Gastrocnemius medialis (tissue), 4 donors: ENCODE measurements around the gene HDAC4. TPM values are rescaled to one million over a fixed set of nuclear protein-coding genes. Genes with fewer than 3 reads are reported as not detected.
A peak's percentile ranks its signal among the peaks of the same experiment; 100 is the strongest.
"Not testable (repeated sequence)": the region's sequence is repeated elsewhere in the genome, so short reads cannot be mapped to it uniquely, and the experiment has no call there.

Experiments used
- ATAC-seq, 2 donors: fragments of 150-250 bp; one replicate each; pipeline ENCODE4 v1.9.1; 2016
- DNase-seq, 2 donors: peaks; one replicate each; pipeline ENCODE4 v3.0.0-alpha.2; 2019
- H3K27ac ChIP-seq, 4 donors: fragments of 200-600 bp; sonication (generic); 1 replicate in 1 of 4; 2 replicates in 3 of 4; pipeline ENCODE4 v1.5.1; 2016 to 2018; ENCODE audit warnings: mild to moderate bottlenecking in 2 of 4, moderate library complexity in 1 of 4
- H3K27me3 ChIP-seq, 3 donors: fragments of 200-600 bp; sonication (generic) in 2 of 3; 1 replicate in 1 of 3; 2 replicates in 2 of 3; pipeline versions ENCODE4 v1.5.1 to v1.6.0; 2016 to 2019; ENCODE audit warnings: mild to moderate bottlenecking in 1 of 3, moderate library complexity in 1 of 3
- H3K36me3 ChIP-seq, 2 donors: fragments of 200-600 bp; sonication (generic) in 1 of 2; one replicate each; pipeline ENCODE4 v1.5.1; 2017 to 2018
- H3K4me1 ChIP-seq, 2 donors: fragments of 200-600 bp; sonication (generic) in 1 of 2; one replicate each; pipeline ENCODE4 v1.5.1; 2016 to 2017; ENCODE audit warnings: mild to moderate bottlenecking in 2 of 2
- H3K4me3 ChIP-seq, 4 donors: fragments of 200-600 bp; sonication (generic) in 3 of 4; 1 replicate in 1 of 4; 2 replicates in 3 of 4; pipeline ENCODE4 v1.5.1; 2016 to 2019; ENCODE audit warnings: mild to moderate bottlenecking in 2 of 4
- H3K9me3 ChIP-seq, 3 donors: fragments of 200-600 bp; sonication (generic) in 2 of 3; 1 replicate in 1 of 3; 2 replicates in 2 of 3; pipeline ENCODE4 v1.5.1; 2016 to 2019
- CTCF ChIP-seq, 5 experiments: fragments of 450-650 bp in 3 of 5; fragments of 200-600 bp in 2 of 5; sonication (generic) in 2 of 5; IDR thresholded peaks in 4 of 5; conservative IDR thresholded peaks in 1 of 5; 1 replicate in 4 of 5; 2 replicates in 1 of 5; pipeline ENCODE4 v1.5.1; 2016 to 2019; ENCODE audit warnings: antibody characterized with exemption in 5 of 5, mild to moderate bottlenecking in 3 of 5, moderate library complexity in 3 of 5
- POLR2A ChIP-seq, 2 donors: fragments of 450-650 bp; IDR thresholded peaks; one replicate each; pipeline ENCODE4 v1.6.1; 2017; ENCODE audit warnings: antibody characterized with exemption in 2 of 2, mild to moderate bottlenecking in 2 of 2, moderate library complexity in 2 of 2
- in situ Hi-C, 4 donors: fragments of 200-750 bp; cut with MboI; loops; one replicate each; pipeline versions ENCODE4 v1.15.0 to v1.8.0; 2017; ENCODE audit warnings: low sequenced_read_pairs in 4 of 4
- intact Hi-C: fragments of 100-400 bp; cut with DNase I; formaldehyde crosslinking; loops from one replicate; pipeline ENCODE4 v1.15.1; 2023; ENCODE audit warnings: low total_unique reads
- total RNA-seq, 4 donors: library from RNA; depleted of rRNA; stranded (reverse); fragments of >200 nt; gene quantifications; one replicate each; pipeline versions ENCODE4 v1.1.0 to v1.2.3, GENCODE V29; 2016

The HDAC4 gene
- total RNA-seq, 4 donors from 2014 or later: 23.6 to 257 (median 119) TPM

- intact Hi-C loops: no loop called here
Observed at GRCh38 chr2:239179851-239180371, 220.9 kb downstream of the HDAC4 start.

GRCh38 chr2:239178954-239179353 lies 221.9 kb downstream of the HDAC4 start:
- intact Hi-C loops: no loop called here
- peak in 1 of 2 donors; percentile 7 for DNase-seq

More at GRCh38 chr2:239179851-239180371, 220.9 kb downstream of the HDAC4 start:
- no peaks in the 10 kb centered on the region for H3K9me3 ChIP-seq
- H3K36me3 ChIP-seq: peaks cover 0 to 52% of the 10 kb centered on the region in 2 donors
- DNase-seq: peak in 1 of 2 donors; percentile 14
- in situ Hi-C loops: no loop called here
- H3K4me1 ChIP-seq: no peaks in the 10 kb centered on the region
- TF ChIP-seq POLR2A (IDR thresholded peaks at IDR 0.05) (no peak), CTCF (IDR thresholded peaks at IDR 0.05 in 4 of 5, conservative IDR thresholded peaks at IDR 0.05 in 1 of 5) (no peak)
- ATAC-seq: no peak
- no peak overlapping the region for H3K4me3 ChIP-seq
- no peak overlapping the region for H3K27ac ChIP-seq
- H3K27me3 ChIP-seq: no peaks in the 10 kb centered on the region

GRCh38 chr2:239178484-239178883 lies 222.3 kb downstream of the HDAC4 start:
- no peak for DNase-seq
- no peak for ATAC-seq

More at GRCh38 chr2:239178954-239179353, 221.9 kb downstream of the HDAC4 start:
- in situ Hi-C loops: no loop called here
- Histone ChIP-seq H3K27ac (no peak overlapping the region), H3K9me3 (no peaks in the 10 kb centered on the region), H3K27me3 (no peaks in the 10 kb centered on the region), H3K36me3 (peaks cover 0 to 62% of the 10 kb centered on the region in 2 donors), H3K4me3 (no peak overlapping the region), H3K4me1 (no peaks in the 10 kb centered on the region)
- no peak for ATAC-seq
- no peak for TF ChIP-seq CTCF (IDR thresholded peaks at IDR 0.05 in 4 of 5, conservative IDR thresholded peaks at IDR 0.05 in 1 of 5)
- TF ChIP-seq POLR2A (IDR thresholded peaks at IDR 0.05): no peak

GRCh38 chr2:239177908-239178307 lies 222.9 kb downstream of the HDAC4 start:
- Histone ChIP-seq H3K4me3 (no peak overlapping the region), H3K4me1 (no peaks in the 10 kb centered on the region), H3K36me3 (peaks cover 0 to 61% of the 10 kb centered on the region in 2 donors), H3K27me3 (no peaks in the 10 kb centered on the region), H3K9me3 (no peaks in the 10 kb centered on the region), H3K27ac (no peak overlapping the region)
- in situ Hi-C loops: no loop called here
- ATAC-seq (no peak), DNase-seq (peak in 1 of 2 donors; percentile 10)
- intact Hi-C loops: no loop called here
- no peak for TF ChIP-seq CTCF (IDR thresholded peaks at IDR 0.05 in 4 of 5, conservative IDR thresholded peaks at IDR 0.05 in 1 of 5)
- no peak for TF ChIP-seq POLR2A (IDR thresholded peaks at IDR 0.05)

More at GRCh38 chr2:239178484-239178883, 222.3 kb downstream of the HDAC4 start:
- H3K36me3 ChIP-seq: peaks cover 0 to 64% of the 10 kb centered on the region in 2 donors
- no peak overlapping the region for H3K4me3 ChIP-seq
- H3K9me3 ChIP-seq: no peaks in the 10 kb centered on the region
- no peaks in the 10 kb centered on the region for H3K27me3 ChIP-seq
- in situ Hi-C loops (no loop called here), intact Hi-C loops (no loop called here)
- H3K27ac ChIP-seq: no peak overlapping the region
- no peaks in the 10 kb centered on the region for H3K4me1 ChIP-seq
- TF ChIP-seq CTCF (IDR thresholded peaks at IDR 0.05 in 4 of 5, conservative IDR thresholded peaks at IDR 0.05 in 1 of 5) (no peak), POLR2A (IDR thresholded peaks at IDR 0.05) (no peak)

GRCh38 chr2:239177325-239177724 lies 223.5 kb downstream of the HDAC4 start:
- Histone ChIP-seq H3K27ac (peak overlapping the region in 2 of 4 donors; percentile 0 to 55), H3K27me3 (no peaks in the 10 kb centered on the region), H3K9me3 (no peaks in the 10 kb centered on the region), H3K4me1 (no peaks in the 10 kb centered on the region), H3K4me3 (no peak overlapping the region), H3K36me3 (peaks cover 0 to 55% of the 10 kb centered on the region in 2 donors)
- intact Hi-C loops (no loop called here), in situ Hi-C loops (no loop called here)
- TF ChIP-seq CTCF (IDR thresholded peaks at IDR 0.05 in 4 of 5, conservative IDR thresholded peaks at IDR 0.05 in 1 of 5) (no peak), POLR2A (IDR thresholded peaks at IDR 0.05) (no peak)
- DNase-seq (no peak), ATAC-seq (no peak)

- H3K4me1 ChIP-seq, H3K4me3 ChIP-seq, ATAC-seq, H3K9me3 ChIP-seq, intact Hi-C loops, in situ Hi-C loops, H3K27me3 ChIP-seq: not testable (repeated sequence)
- peaks cover 0 to 50% of the 10 kb centered on the region in 2 donors for H3K36me3 ChIP-seq
- DNase-seq: peak in 1 of 2 donors; percentile 6
- H3K27ac ChIP-seq: peak overlapping the region in 3 of 4 donors; percentile 16 to 44 (median 28)
Observed at GRCh38 chr2:239176138-239176803, 224.5 kb downstream of the HDAC4 start.
